Uterus (tissue), 2 donors: Measurements from ENCODE around the gene ADCY7.

Experiments
- CTCF ChIP-seq, 4 experiments: fragments of 200-600 bp in 2 of 4; fragments of 450-650 bp in 2 of 4; sonication (generic) in 2 of 4; IDR thresholded peaks; one replicate each; pipeline ENCODE4 v1.5.1; 2016 to 2019; ENCODE audit warnings: antibody characterized with exemption in 4 of 4, mild to moderate bottlenecking in 2 of 4, moderate library complexity in 1 of 4
- POLR2A ChIP-seq, 2 donors: fragments of 450-650 bp; IDR thresholded peaks; one replicate each; pipeline ENCODE4 v1.6.1; 2016; ENCODE audit warnings: antibody characterized with exemption in 2 of 2, mild to moderate bottlenecking in 1 of 2, moderate library complexity in 1 of 2

GRCh38 chr16:50246299-50247122 is 19.8 kb upstream of the ADCY7 start:
- TF ChIP-seq POLR2A (IDR thresholded peaks at IDR 0.05): no peak
- no peak for TF ChIP-seq CTCF (IDR thresholded peaks at IDR 0.05)
